Measurements from ENCODE around the gene PKD2. TPM values are rescaled to one million over a fixed set of nuclear protein-coding genes. Genes with fewer than 3 reads are reported as not detected.

The PKD2 gene
- total and polyA plus RNA-seq, 2 of the 13 experiments (the other 11 are each of a cell fraction or from before 2014, with no cell fraction given): 5.6 to 9.1 TPM

- Histone ChIP-seq H3K4me3 (replicated peaks in 1 of 3; ENCODE audit: insufficient read depth in 1 of 3, low read depth in 2 of 3, low read length in 3 of 3) (no peak overlapping the region), H3K79me2 (ENCODE audit: insufficient read depth, low read length) (no peaks in the 10 kb centered on the region), H3K36me3 (replicated peaks in 1 of 2; ENCODE audit: control insufficient read depth in 1 of 2, insufficient read depth in 2 of 2, low read length in 2 of 2) (peaks cover 3 to 17% of the 10 kb centered on the region in 2 experiments; a peak in 4 of 5 replicates), H3K9ac (ENCODE audit: insufficient read depth, low read depth, low read length) (no peak overlapping the region), H3K27me3 (ENCODE audit: control insufficient read depth in 1 of 2, insufficient read depth in 2 of 2, low read length in 2 of 2) (peaks cover 0 to 2% of the 10 kb centered on the region in 2 experiments; a peak in 2 of 5 replicates), H2AFZ (ENCODE audit: low read length) (no peak overlapping the region), H3K4me1 (ENCODE audit: insufficient read depth, low read length) (peaks cover 8% of the 10 kb centered on the region), H4K20me1 (ENCODE audit: insufficient read depth, low read length) (no peaks in the 10 kb centered on the region), H3K27ac (ENCODE audit: extremely low read length, insufficient read depth, low read length) (no peak overlapping the region), H3K9me3 (ENCODE audit: low read length) (no peaks in the 10 kb centered on the region), H3K4me2 (ENCODE audit: low read depth, low read length) (no peak overlapping the region)
- BruUV-seq (replicated peaks): no TSS peak
- ChIA-PET POLR2A (no interaction called here), CTCF (ENCODE audit: low intra/inter-chr PET ratio, low total read pairs) (no interaction called here)
- intact Hi-C loops (cut with micrococcal nuclease; ENCODE audit: unreplicated experiment) (no loop called here), in situ Hi-C loops (cut with HindIII; ENCODE audit: extremely low pct_ligation_motif_present, low pct_unique_long_range_greater_than_20kb) (loop anchor here (25.0 kb wide), 2 partner anchors 297 to 447 kb away; partner anchors contain the start of gene SPARCL1)
- WGBS (ENCODE audit: low lambda C conversion rate): 84% methylated on average over 2 of the region's 2 CpGs
- no peak for DNase-seq (ENCODE audit: low spot score)
- ATAC-seq: no peak
- no peak for FAIRE-seq
- TF ChIP-seq TAF1 (CRISPR knock-in tag; IDR thresholded peaks at IDR 0.05) (no peak), POLR2G (IDR thresholded peaks at IDR 0.05; ENCODE audit: low read depth, low read length) (peak; percentile 64)
Observed at GRCh38 chr4:87983996-87984395, 23.4 kb upstream of the PKD2 start.

- in situ Hi-C loops (cut with HindIII; ENCODE audit: extremely low pct_ligation_motif_present, low pct_unique_long_range_greater_than_20kb): loop anchor here (25.0 kb wide), 2 partner anchors 298 to 448 kb away; partner anchors contain the start of gene SPARCL1
- peak; percentile 100 for ATAC-seq
- H2AFZ ChIP-seq (ENCODE audit: low read length): peak overlapping the region; percentile 48
- H3K4me3 ChIP-seq (replicated peaks in 1 of 3; ENCODE audit: insufficient read depth in 1 of 3, low read depth in 2 of 3, low read length in 3 of 3): no peak overlapping the region
- intact Hi-C loops (cut with micrococcal nuclease; ENCODE audit: unreplicated experiment): loop anchor here (1.0 to 5.0 kb wide), 2 partner anchors 132 to 308 kb away; no protein-coding TSS in a partner anchor
- H3K9ac ChIP-seq (ENCODE audit: insufficient read depth, low read depth, low read length): no peak overlapping the region
- DNase-seq (ENCODE audit: low spot score): peak; percentile 70
- no peaks in the 10 kb centered on the region for H3K79me2 ChIP-seq (ENCODE audit: insufficient read depth, low read length)
- no peak overlapping the region for H3K27ac ChIP-seq (ENCODE audit: extremely low read length, insufficient read depth, low read length)
- no peaks in the 10 kb centered on the region for H3K9me3 ChIP-seq (ENCODE audit: low read length)
- H3K36me3 ChIP-seq (replicated peaks in 1 of 2; ENCODE audit: control insufficient read depth in 1 of 2, insufficient read depth in 2 of 2, low read length in 2 of 2): peaks cover 1 to 17% of the 10 kb centered on the region in 2 experiments; a peak in 2 of 5 replicates
- WGBS (ENCODE audit: low lambda C conversion rate): 0% methylated on average over 1 of the region's 1 CpG
- CTCF ChIA-PET (ENCODE audit: low intra/inter-chr PET ratio, low total read pairs): interaction anchor here (0.6 to 1.5 kb wide), 2 partner anchors 132 to 136 kb away, joined by 3 to 18 read pairs; no protein-coding TSS in a partner anchor
- peak; percentile 56 for FAIRE-seq
- peaks cover 8% of the 10 kb centered on the region for H3K4me1 ChIP-seq (ENCODE audit: insufficient read depth, low read length)
- POLR2A ChIA-PET: interaction anchor here (0.6 to 0.9 kb wide), 2 partner anchors 122 to 132 kb away, joined by 3 read pairs; no protein-coding TSS in a partner anchor
- peak overlapping the region; percentile 30 for H3K4me2 ChIP-seq (ENCODE audit: low read depth, low read length)
- peaks cover 0 to 5% of the 10 kb centered on the region in 2 experiments; a peak in 2 of 5 replicates for H3K27me3 ChIP-seq (ENCODE audit: control insufficient read depth in 1 of 2, insufficient read depth in 2 of 2, low read length in 2 of 2)
- no peaks in the 10 kb centered on the region for H4K20me1 ChIP-seq (ENCODE audit: insufficient read depth, low read length)
- BruUV-seq (replicated peaks): no TSS peak
- TF ChIP-seq ZNF562 (CRISPR knock-in tag; IDR thresholded peaks at IDR 0.05; ENCODE audit: borderline replicate concordance) (no peak), HMGXB3 (CRISPR knock-in tag; IDR thresholded peaks at IDR 0.05; ENCODE audit: borderline replicate concordance) (no peak), FOXP1 (IDR thresholded peaks at IDR 0.05) (no peak), FOXP1 (CRISPR knock-in tag; IDR thresholded peaks at IDR 0.05) (no peak), MIXL1 (CRISPR knock-in tag; IDR thresholded peaks at IDR 0.05) (no peak), DR1 (CRISPR knock-in tag; IDR thresholded peaks at IDR 0.05) (no peak), NFIB (CRISPR knock-in tag; IDR thresholded peaks at IDR 0.05; ENCODE audit: borderline replicate concordance) (no peak)
- TF ChIP-seq, protein P1, sequence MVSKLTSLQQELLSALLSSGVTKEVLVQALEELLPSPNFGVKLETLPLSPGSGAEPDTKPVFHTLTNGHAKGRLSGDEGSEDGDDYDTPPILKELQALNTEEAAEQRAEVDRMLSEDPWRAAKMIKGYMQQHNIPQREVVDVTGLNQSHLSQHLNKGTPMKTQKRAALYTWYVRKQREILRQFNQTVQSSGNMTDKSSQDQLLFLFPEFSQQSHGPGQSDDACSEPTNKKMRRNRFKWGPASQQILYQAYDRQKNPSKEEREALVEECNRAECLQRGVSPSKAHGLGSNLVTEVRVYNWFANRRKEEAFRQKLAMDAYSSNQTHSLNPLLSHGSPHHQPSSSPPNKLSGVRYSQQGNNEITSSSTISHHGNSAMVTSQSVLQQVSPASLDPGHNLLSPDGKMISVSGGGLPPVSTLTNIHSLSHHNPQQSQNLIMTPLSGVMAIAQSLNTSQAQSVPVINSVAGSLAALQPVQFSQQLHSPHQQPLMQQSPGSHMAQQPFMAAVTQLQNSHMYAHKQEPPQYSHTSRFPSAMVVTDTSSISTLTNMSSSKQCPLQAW (CRISPR knock-in tag; IDR thresholded peaks at IDR 0.05): no peak
Observed at GRCh38 chr4:87985097-87985886, 22.1 kb upstream of the PKD2 start.

Measured in HepG2 (cell line).